Spleen (tissue), 11 donors: ENCODE measurements around the gene DHTKD1. TPM values are rescaled to one million over a fixed set of nuclear protein-coding genes. Genes with fewer than 3 reads are reported as not detected.
A peak's percentile ranks its signal among the peaks of the same experiment; 100 is the strongest.

Source experiments
- DNase-seq: peaks from one replicate; pipeline ENCODE4 v3.0.0-alpha.2; 2020
- H3K27ac ChIP-seq, 8 donors: fragments of 200-600 bp; sonication (generic) in 7 of 8; 1 replicate in 4 of 8; 2 replicates in 4 of 8; pipeline versions ENCODE4 v1.5.0 to v1.8.0; 2016 to 2021; ENCODE audit warnings: inconsistent platforms in 4 of 8, mild to moderate bottlenecking in 4 of 8, moderate library complexity in 1 of 8
- H3K27me3 ChIP-seq, 7 donors: fragments of 200-600 bp; sonication (generic) in 6 of 7; replicated peaks in 1 of 7; 1 replicate in 4 of 7; 2 replicates in 3 of 7; pipeline versions ENCODE4 v1.5.0 to v1.8.0; 2016 to 2021; ENCODE audit warnings: inconsistent platforms in 3 of 7, mild to moderate bottlenecking in 1 of 7
- H3K36me3 ChIP-seq, 6 donors: fragments of 200-600 bp; sonication (generic) in 5 of 6; 1 replicate in 4 of 6; 2 replicates in 2 of 6; pipeline versions ENCODE4 v1.5.0 to v1.8.0; 2016 to 2021; ENCODE audit warnings: inconsistent platforms in 2 of 6
- H3K4me1 ChIP-seq, 6 donors: fragments of 200-600 bp; sonication (generic) in 5 of 6; 1 replicate in 3 of 6; 2 replicates in 3 of 6; pipeline versions ENCODE4 v1.5.0 to v1.8.0; 2016 to 2021; ENCODE audit warnings: inconsistent platforms in 3 of 6
- H3K4me3 ChIP-seq, 8 donors: fragments of 200-600 bp; sonication (generic) in 7 of 8; 1 replicate in 4 of 8; 2 replicates in 4 of 8; pipeline versions ENCODE4 v1.5.0 to v1.8.0; 2016 to 2021; ENCODE audit warnings: inconsistent platforms in 4 of 8, mild to moderate bottlenecking in 4 of 8, moderate library complexity in 2 of 8
- H3K9me3 ChIP-seq, 8 donors: fragments of 200-600 bp; sonication (generic) in 7 of 8; 1 replicate in 4 of 8; 2 replicates in 4 of 8; pipeline versions ENCODE4 v1.5.0 to v1.8.0; 2016 to 2021; ENCODE audit warnings: inconsistent platforms in 4 of 8
- CTCF ChIP-seq, 11 experiments: fragments of 200-600 bp in 7 of 11; fragments of 450-650 bp in 4 of 11; sonication (generic) in 4 of 11; IDR thresholded peaks in 8 of 11; conservative IDR thresholded peaks in 3 of 11; 1 replicate in 7 of 11; 2 replicates in 4 of 11; pipeline versions ENCODE4 v1.4.0 to v1.8.0; 2016 to 2021; ENCODE audit warnings: antibody characterized with exemption in 11 of 11, inconsistent platforms in 4 of 11, mild to moderate bottlenecking in 1 of 11
- POLR2A ChIP-seq, 3 donors: fragments of 450-650 bp; IDR thresholded peaks; one replicate each; pipeline ENCODE4 v1.5.1; 2017; ENCODE audit warnings: antibody characterized with exemption in 3 of 3, mild to moderate bottlenecking in 1 of 3
- POLR2AphosphoS5 ChIP-seq, 3 donors: sonication (generic); formaldehyde crosslinking; IDR thresholded peaks; one replicate each; pipeline ENCODE4 v1.5.1; 2017; ENCODE audit warnings: antibody characterized with exemption in 3 of 3
- WGBS, 5 donors: extraction: QIAGEN DNeasy Blood & Tissue Kit in 3 of 5; methylation state at CpG; one replicate each; pipeline versions ENCODE4 v1.1.5 to v1.1.7; 2013 to 2018; 5-methylcytosine and 5-hydroxymethylcytosine counted together
- intact Hi-C: fragments of 100-400 bp; cut with DNase I; formaldehyde crosslinking; loops from one replicate; pipeline ENCODE4 v1.15.0; 2023; ENCODE audit warnings: low total_unique reads
- polyA plus RNA-seq, 3 donors: library from polyadenylated mRNA; stranded (reverse); fragments of 200-250 nt; gene quantifications; one replicate each; pipeline ENCODE4 v1.2.1, GENCODE V29; 2013
- total RNA-seq, 7 donors: library from RNA; depleted of rRNA in 3 of 7; stranded (reverse); fragments of >200 nt in 3 of 7; fragmentation: NEBNext Ultra II Directional in 4 of 7; extraction: Animal tissue kit (Norgen Biotek cat#: 25700) in 4 of 7; gene quantifications; one replicate each; pipeline versions ENCODE4 v1.1.0 to v1.2.1, GENCODE V29; 2016 to 2021
- donor health status: healthy with polysubstance abuse.
- donor health status: DM: no; HTN: no; CAD: no; lungs with moderate emphysema.
- donor health status: DM: no; HTN: no; CAD: no.
- donor health status: Bipolar disorder and iron deficiency.
- donor health status: healthy.
- donor health status: DM: no; HTN: no; CAD: no.
- donor health status: DM: yes; HTN: yes; CAD: no.

Gene DHTKD1
- total and polyA plus RNA-seq, 10 donors = 7.4 to 36.6 (median 27.6) TPM

GRCh38 chr10:12160664-12161063 is 91.9 kb downstream of the DHTKD1 start:
- intact Hi-C loops = no loop called here
- peaks cover 0 to 99% (median 49%) of the 10 kb centered on the region in 6 donors for H3K36me3 ChIP-seq
- DNase-seq = no peak
- 91 to 98% (median 93%) methylated on average over 5 of the region's 5 CpGs for WGBS, 5 donors
- TF ChIP-seq CTCF (IDR thresholded peaks at IDR 0.05 in 8 of 11, conservative IDR thresholded peaks at IDR 0.05 in 3 of 11) (no peak), POLR2A (IDR thresholded peaks at IDR 0.05) (no peak), POLR2AphosphoS5 (IDR thresholded peaks at IDR 0.05) (no peak)
- no peak overlapping the region for H3K27ac ChIP-seq
- H3K27me3 ChIP-seq = no peaks in the 10 kb centered on the region
- no peak overlapping the region for H3K4me3 ChIP-seq
- no peaks in the 10 kb centered on the region for H3K9me3 ChIP-seq
- peaks cover 0 to 9% (median 0%) of the 10 kb centered on the region in 6 donors for H3K4me1 ChIP-seq

- WGBS, 5 donors = 95 to 99% (median 98%) methylated on average over 6 of the region's 6 CpGs
Measured at GRCh38 chr10:12162927-12163326, 94.2 kb downstream of the DHTKD1 start.

GRCh38 chr10:12164085-12164484 is 95.3 kb downstream of the DHTKD1 start:
- no peak overlapping the region for H3K27ac ChIP-seq
- H3K27me3 ChIP-seq = no peaks in the 10 kb centered on the region
- intact Hi-C loops = no loop called here
- H3K9me3 ChIP-seq = no peaks in the 10 kb centered on the region
- peaks cover 0 to 100% (median 63%) of the 10 kb centered on the region in 6 donors for H3K36me3 ChIP-seq
- TF ChIP-seq POLR2AphosphoS5 (IDR thresholded peaks at IDR 0.05) = peak in 2 of 3 donors; percentile 18 to 51
- no peak for TF ChIP-seq CTCF (IDR thresholded peaks at IDR 0.05 in 8 of 11, conservative IDR thresholded peaks at IDR 0.05 in 3 of 11)
- no peak overlapping the region for H3K4me3 ChIP-seq
- no peaks in the 10 kb centered on the region for H3K4me1 ChIP-seq
- 93 to 98% (median 93%) methylated on average over 12 of the region's 12 CpGs for WGBS, 5 donors
- no peak for DNase-seq

More at GRCh38 chr10:12162927-12163326, 94.2 kb downstream of the DHTKD1 start:
- Histone ChIP-seq H3K36me3 (peaks cover 0 to 100% (median 63%) of the 10 kb centered on the region in 6 donors), H3K9me3 (no peaks in the 10 kb centered on the region), H3K27me3 (no peaks in the 10 kb centered on the region), H3K4me3 (no peak overlapping the region), H3K4me1 (peaks cover 0 to 6% (median 0%) of the 10 kb centered on the region in 6 donors), H3K27ac (no peak overlapping the region)
- DNase-seq = no peak
- intact Hi-C loops = no loop called here
- TF ChIP-seq CTCF (IDR thresholded peaks at IDR 0.05 in 8 of 11, conservative IDR thresholded peaks at IDR 0.05 in 3 of 11) (no peak), POLR2AphosphoS5 (IDR thresholded peaks at IDR 0.05) (no peak), POLR2A (IDR thresholded peaks at IDR 0.05) (no peak)

DNA sequence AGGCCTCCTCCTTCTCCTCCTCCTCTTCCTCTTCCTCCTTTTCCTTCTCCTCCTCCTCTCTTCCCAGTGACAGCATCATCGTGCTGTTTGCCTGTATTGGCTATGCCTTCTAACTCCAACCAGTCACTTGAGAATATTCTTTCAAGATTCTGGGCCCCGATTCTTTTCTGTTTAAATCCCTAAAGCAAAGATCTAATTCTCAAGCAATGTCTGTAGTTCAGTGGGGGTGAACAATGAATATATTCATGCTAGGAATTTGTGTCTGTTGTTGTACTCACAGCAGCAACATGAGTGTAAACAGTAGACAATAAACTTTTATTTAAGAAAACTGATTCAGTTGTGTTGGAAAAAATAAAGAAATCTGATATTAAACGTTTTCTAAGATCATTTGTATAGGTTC is 96.3 kb downstream of the DHTKD1 start:
- DNase-seq = no peak
- no peaks in the 10 kb centered on the region for H3K4me1 ChIP-seq
- no peaks in the 10 kb centered on the region for H3K27me3 ChIP-seq
- no peaks in the 10 kb centered on the region for H3K9me3 ChIP-seq
- H3K36me3 ChIP-seq = peaks cover 0 to 100% (median 69%) of the 10 kb centered on the region in 6 donors
- H3K27ac ChIP-seq = no peak overlapping the region
- no peak overlapping the region for H3K4me3 ChIP-seq
- TF ChIP-seq CTCF (IDR thresholded peaks at IDR 0.05 in 8 of 11, conservative IDR thresholded peaks at IDR 0.05 in 3 of 11) (no peak), POLR2AphosphoS5 (IDR thresholded peaks at IDR 0.05) (no peak), POLR2A (IDR thresholded peaks at IDR 0.05) (no peak)
- intact Hi-C loops = no loop called here
- WGBS, 5 donors = 88 to 93% (median 92%) methylated on average over 3 of the region's 3 CpGs
